DND-41 (cell line): Measurements from ENCODE around the gene ADSS1.
A peak's percentile ranks its signal among the peaks of the same experiment; 100 is the strongest.

Experiments
- ATAC-seq: fragments of 200-7000 bp; cut with Tn5 transposase; 3 replicates; pipeline ENCODE4 v1.9.1; 2021; ENCODE audit warnings: low read depth; ENCODE audit not compliant: insufficient read depth
- DNase-seq: peaks from one replicate; pipeline ENCODE4 v3.0.0-alpha.2; 2020
- H2AFZ ChIP-seq: 2 replicates; pipeline ENCODE4 v1.6.0; 2012; ENCODE audit warnings: low read depth, low read length
- H3K27ac ChIP-seq: 2 replicates; pipeline ENCODE4 v1.5.1; 2012; ENCODE audit warnings: low read length, inconsistent platforms
- H3K27me3 ChIP-seq: fragments of 200-600 bp; sonication (generic); 2 replicates; pipeline ENCODE4 v1.6.0; 2012; ENCODE audit warnings: low read length, mild to moderate bottlenecking, inconsistent platforms; ENCODE audit not compliant: insufficient read depth, poor library complexity
- H3K36me3 ChIP-seq: 2 replicates; pipeline ENCODE4 v1.5.1; 2012; ENCODE audit warnings: low read length, inconsistent platforms; ENCODE audit not compliant: insufficient read depth
- H3K4me1 ChIP-seq: 2 replicates; pipeline ENCODE4 v1.5.1; 2012; ENCODE audit warnings: mild to moderate bottlenecking, low read length; ENCODE audit not compliant: insufficient read depth
- H3K4me2 ChIP-seq: 2 replicates; pipeline ENCODE4 v1.6.0; 2012; ENCODE audit warnings: mild to moderate bottlenecking, moderate library complexity, low read length, inconsistent platforms; ENCODE audit not compliant: insufficient read depth
- H3K4me3 ChIP-seq, 2 experiments: fragments of 200-600 bp in 1 of 2; shearing (Covaris generic) in 1 of 2; 2 replicates each; pipeline ENCODE4 v1.5.1; 2012 to 2016; ENCODE audit warnings: inconsistent platforms in 2 of 2, low read length in 2 of 2, mild to moderate bottlenecking in 2 of 2, low read depth in 1 of 2, moderate library complexity in 1 of 2
- H3K79me2 ChIP-seq: 2 replicates; pipeline ENCODE4 v1.6.0; 2012; ENCODE audit warnings: low read length, inconsistent platforms; ENCODE audit not compliant: insufficient read depth
- H3K9ac ChIP-seq: 2 replicates; pipeline ENCODE4 v1.6.0; 2012; ENCODE audit warnings: low read depth, mild to moderate bottlenecking, inconsistent platforms, low read length, moderate library complexity
- H3K9me3 ChIP-seq: 2 replicates; pipeline ENCODE4 v1.5.1; 2012; ENCODE audit warnings: low read length, moderate library complexity, mild to moderate bottlenecking, inconsistent platforms; ENCODE audit not compliant: insufficient read depth, severe bottlenecking
- H4K20me1 ChIP-seq: 2 replicates; pipeline ENCODE4 v1.6.0; 2012; ENCODE audit warnings: low read length; ENCODE audit not compliant: insufficient read depth
- CTCF ChIP-seq: IDR thresholded peaks from 2 replicates; pipeline ENCODE4 v1.5.1; 2012; ENCODE audit warnings: borderline replicate concordance, low read length, moderate library complexity, mild to moderate bottlenecking; ENCODE audit not compliant: poor library complexity, severe bottlenecking; ENCODE audit errors: extremely low read depth
- EZH2 ChIP-seq: IDR thresholded peaks from 3 replicates; pipeline ENCODE4 v1.6.1; 2012; ENCODE audit warnings: borderline replicate concordance, low read depth, mild to moderate bottlenecking, moderate library complexity, low read length, inconsistent platforms; ENCODE audit not compliant: severe bottlenecking

ADSS1 gene

GRCh38 chr14:104794099-104794498, 70.1 kb downstream of the ADSS1 start:
- Histone ChIP-seq H3K9me3 (no peaks in the 10 kb centered on the region), H3K4me2 (peak overlapping the region; percentile 98), H4K20me1 (peaks cover 57% of the 10 kb centered on the region), H3K36me3 (peaks cover 49% of the 10 kb centered on the region), H3K27me3 (no peaks in the 10 kb centered on the region), H2AFZ (no peak overlapping the region), H3K4me3 (peak overlapping the region; percentile 87 to 93; a peak in 3 of 4 replicates), H3K4me1 (peaks cover 44% of the 10 kb centered on the region), H3K9ac (peak overlapping the region; percentile 95), H3K27ac (peak overlapping the region; percentile 75; the same call in 1 of the 2 replicates), H3K79me2 (peaks cover 62% of the 10 kb centered on the region)
- ATAC-seq (peak; percentile 52), DNase-seq (peak; percentile 60)
- TF ChIP-seq CTCF, result no peak

GRCh38 chr14:104794631-104794992, 70.6 kb downstream of the ADSS1 start:
- peak overlapping the region; percentile 27; the same call in 1 of the 2 replicates for H2AFZ ChIP-seq
- ATAC-seq, result peak; percentile 15; the same call in 2 of the 3 replicates
- peaks cover 57% of the 10 kb centered on the region for H3K79me2 ChIP-seq
- peak overlapping the region; percentile 98 for H3K4me2 ChIP-seq
- peak overlapping the region; percentile 95 for H3K9ac ChIP-seq
- H3K27ac ChIP-seq, result peak overlapping the region; percentile 75
- peak overlapping the region; percentile 87 to 93 for H3K4me3 ChIP-seq
- peaks cover 52% of the 10 kb centered on the region for H4K20me1 ChIP-seq
- H3K27me3 ChIP-seq, result no peaks in the 10 kb centered on the region
- DNase-seq, result no peak
- H3K4me1 ChIP-seq, result peaks cover 42% of the 10 kb centered on the region
- peaks cover 44% of the 10 kb centered on the region for H3K36me3 ChIP-seq
- TF ChIP-seq EZH2 (no peak), CTCF (peak; percentile 6)
- H3K9me3 ChIP-seq, result no peaks in the 10 kb centered on the region

- H3K4me3 ChIP-seq, result peak within 1 kb of the TSS; percentile 87 to 93
- no peaks in the 10 kb centered on the region for H3K27me3 ChIP-seq
- peaks cover 46% of the 10 kb centered on the region for H4K20me1 ChIP-seq
- peak; percentile 33 for DNase-seq
- peak within 1 kb of the TSS; percentile 95 for H3K9ac ChIP-seq
- H3K36me3 ChIP-seq, result peaks cover 38% of the 10 kb centered on the region
- H3K4me2 ChIP-seq, result peak within 1 kb of the TSS; percentile 98
- H2AFZ ChIP-seq, result peak within 1 kb of the TSS; percentile 79
- H3K27ac ChIP-seq, result peak within 1 kb of the TSS; percentile 75
- no peak for TF ChIP-seq CTCF
- no peak for TF ChIP-seq EZH2
- H3K4me1 ChIP-seq, result peaks cover 45% of the 10 kb centered on the region
- peak; percentile 28; the same call in 1 of the 3 replicates for ATAC-seq
- H3K79me2 ChIP-seq, result peaks cover 51% of the 10 kb centered on the region
- no peaks in the 10 kb centered on the region for H3K9me3 ChIP-seq
Measured at GRCh38 chr14:104794993-104795780, 71.2 kb downstream of the ADSS1 start, which contains the start of gene AKT1. Gene AKT1 (minus strand): TSS chr14:104795748. CDS start chr14:104792643, 3,105 bp downstream.
